Skin epidermis (tissue), 12 donors: ENCODE data around the gene GNB1L.
A peak's percentile ranks its signal among the peaks of the same experiment; 100 is the strongest.

Source experiments
- H3K27ac ChIP-seq, 21 experiments: fragments of 200-600 bp; sonication (generic) in 11 of 21; one replicate each; pipeline ENCODE4 v1.5.0; 2020; ENCODE audit warnings: mild to moderate bottlenecking in 3 of 21, inconsistent platforms in 2 of 21, moderate library complexity in 2 of 21
- H3K4me3 ChIP-seq, 7 experiments: fragments of 200-600 bp; sonication (generic) in 2 of 7; one replicate each; pipeline ENCODE4 v1.5.0; 2020; ENCODE audit warnings: inconsistent platforms in 2 of 7, mild to moderate bottlenecking in 2 of 7, moderate library complexity in 1 of 7

GNB1L gene

GRCh38 chr22:19772673-19773469, 81.8 kb downstream of the GNB1L start:
- Histone ChIP-seq H3K27ac (peak overlapping the region in 1 of 21 experiments; percentile 0), H3K4me3 (no peak overlapping the region)

- Histone ChIP-seq H3K27ac (no peak overlapping the region), H3K4me3 (no peak overlapping the region)
These were observed 82.3 kb downstream of the GNB1L start for GRCh38 chr22:19772422-19772672.

- H3K4me3 ChIP-seq, result no peak overlapping the region
These were observed 84.1 kb downstream of the GNB1L start for GRCh38 chr22:19770349-19771220.

GRCh38 chr22:19769393-19769715, 85.3 kb downstream of the GNB1L start:
- Histone ChIP-seq H3K27ac (peak overlapping the region in 1 of 21 experiments; percentile 2), H3K4me3 (no peak overlapping the region)

More at GRCh38 chr22:19770349-19771220, 84.1 kb downstream of the GNB1L start:
- peak overlapping the region in 1 of 21 experiments; percentile 15 for H3K27ac ChIP-seq

GRCh38 chr22:19767427-19768341, 87.0 kb downstream of the GNB1L start:
- H3K4me3 ChIP-seq, result peak overlapping the region in 5 of 7 experiments; percentile 27 to 48 (median 40)
- H3K27ac ChIP-seq, result peak overlapping the region in 12 of 21 experiments; percentile 8 to 87 (median 69)

GRCh38 chr22:19766511-19767426, 87.9 kb downstream of the GNB1L start:
- H3K4me3 ChIP-seq, result peak overlapping the region; percentile 24 to 48 (median 40)

GRCh38 chr22:19766240-19766510, 88.5 kb downstream of the GNB1L start:
- H3K4me3 ChIP-seq, result peak overlapping the region; percentile 24 to 48 (median 40)
- peak overlapping the region in 19 of 21 experiments; percentile 15 to 87 (median 61) for H3K27ac ChIP-seq

More at GRCh38 chr22:19766511-19767426, 87.9 kb downstream of the GNB1L start:
- H3K27ac ChIP-seq, result peak overlapping the region; percentile 15 to 87 (median 47)

GRCh38 chr22:19765477-19766239, 89.0 kb downstream of the GNB1L start:
- Histone ChIP-seq H3K4me3 (peak overlapping the region; percentile 18 to 48 (median 40)), H3K27ac (peak overlapping the region in 18 of 21 experiments; percentile 18 to 87 (median 66))

GRCh38 chr22:19764636-19765476, 89.8 kb downstream of the GNB1L start:
- H3K4me3 ChIP-seq, result peak overlapping the region in 4 of 7 experiments; percentile 26 to 48 (median 38)

GRCh38 chr22:19764299-19764593, 90.4 kb downstream of the GNB1L start:
- Histone ChIP-seq H3K27ac (peak overlapping the region in 2 of 21 experiments; percentile 75 to 87), H3K4me3 (peak overlapping the region in 2 of 7 experiments; percentile 38 to 49)

More at GRCh38 chr22:19764636-19765476, 89.8 kb downstream of the GNB1L start:
- H3K27ac ChIP-seq, result peak overlapping the region in 13 of 21 experiments; percentile 32 to 87 (median 67)

GRCh38 chr22:19763458-19764298, 91.0 kb downstream of the GNB1L start:
- Histone ChIP-seq H3K27ac (peak overlapping the region in 4 of 21 experiments; percentile 5 to 87 (median 62)), H3K4me3 (peak overlapping the region in 3 of 7 experiments; percentile 5 to 49 (median 38))

GRCh38 chr22:19762568-19763457, 91.9 kb downstream of the GNB1L start:
- Histone ChIP-seq H3K4me3 (peak overlapping the region in 6 of 7 experiments; percentile 25 to 49 (median 36)), H3K27ac (peak overlapping the region in 15 of 21 experiments; percentile 5 to 87 (median 63))

- H3K27ac ChIP-seq, result peak overlapping the region in 19 of 21 experiments; percentile 8 to 87 (median 62)
These were observed 92.7 kb downstream of the GNB1L start for GRCh38 chr22:19761725-19762567.

More at GRCh38 chr22:19761725-19762567, 92.7 kb downstream of the GNB1L start:
- H3K4me3 ChIP-seq, result peak overlapping the region; percentile 25 to 49 (median 35)
